HG03108 (cell line): ENCODE measurements around the gene HAS3.
"Not testable (repeated sequence)": the region's sequence is repeated elsewhere in the genome, so short reads cannot be mapped to it uniquely, and the experiment has no call there.

ENCODE experiments used
- ATAC-seq: cut with Tn5 transposase; IDR thresholded peaks from one replicate; pipeline ENCODE4 v1.9.1; 2021; ENCODE audit warnings: moderate library complexity; ENCODE audit not compliant: unreplicated experiment

Gene HAS3

GRCh38 chr16:69141014-69141413 lies 35.6 kb downstream of the HAS3 start:
- ATAC-seq = no peak

- no peak for ATAC-seq
Observed at GRCh38 chr16:69141936-69142335, 36.5 kb downstream of the HAS3 start.

GRCh38 chr16:69143116-69143515 lies 37.7 kb downstream of the HAS3 start:
- no peak for ATAC-seq

- ATAC-seq = no peak
Observed at GRCh38 chr16:69145658-69146057, 40.2 kb downstream of the HAS3 start.

GRCh38 chr16:69149621-69150020 lies 44.2 kb downstream of the HAS3 start:
- not testable (repeated sequence) for ATAC-seq

- no peak for ATAC-seq
Observed at GRCh38 chr16:69150146-69150865, 44.9 kb downstream of the HAS3 start.

- ATAC-seq = no peak
Observed at GRCh38 chr16:69157196-69157595, 51.7 kb downstream of the HAS3 start.

GRCh38 chr16:69160192-69160591 lies 54.7 kb downstream of the HAS3 start:
- no peak for ATAC-seq

- no peak for ATAC-seq
Observed at GRCh38 chr16:69165584-69165983, 60.1 kb downstream of the HAS3 start.

- no peak for ATAC-seq
Observed at GRCh38 chr16:69166221-69166833, 60.9 kb downstream of the HAS3 start.

- no peak for ATAC-seq
Observed at GRCh38 chr16:69166946-69167930, 61.8 kb downstream of the HAS3 start.
